ENCODE results near the gene LAPTM5. TPM values are rescaled to one million over a fixed set of nuclear protein-coding genes. Genes with fewer than 3 reads are reported as not detected.

Gene LAPTM5
- total RNA-seq, 1 donor from 2014 or later: 424 TPM

DNA sequence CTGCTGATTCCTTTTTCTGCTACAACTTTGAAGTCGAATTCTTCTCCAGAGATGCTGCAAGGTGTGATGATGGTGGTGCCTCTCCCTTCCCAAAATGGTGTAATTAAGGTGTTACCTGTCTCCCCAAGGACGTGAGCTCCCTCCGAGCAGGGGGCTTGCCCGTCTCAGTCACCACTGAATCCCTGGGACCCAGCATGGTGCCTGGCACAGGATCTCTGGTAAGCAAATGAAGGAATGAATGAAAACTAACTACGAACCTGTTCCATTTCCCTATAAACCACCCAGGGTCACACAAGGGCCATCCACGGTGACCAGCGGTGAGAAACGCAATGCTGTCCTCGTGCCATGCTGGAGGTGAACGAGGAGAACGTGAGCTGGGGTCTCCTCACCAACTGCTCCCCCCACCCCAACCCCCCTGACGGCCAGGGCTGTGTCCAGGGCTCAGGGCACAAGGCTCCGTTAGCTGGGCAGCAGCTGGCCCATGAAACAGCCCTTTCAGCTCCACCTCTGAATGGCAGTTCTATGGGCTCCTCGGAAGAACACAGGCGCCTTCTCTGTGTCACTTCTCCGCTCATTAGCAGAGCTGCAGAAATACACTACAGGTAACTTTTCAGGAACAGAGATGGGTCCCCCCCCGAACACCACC lies 32.0 kb downstream of the LAPTM5 start:
- no peaks in the 10 kb centered on the region for H3K9me3 ChIP-seq
- no peaks in the 10 kb centered on the region for H3K36me3 ChIP-seq
- TF ChIP-seq, protein P1, sequence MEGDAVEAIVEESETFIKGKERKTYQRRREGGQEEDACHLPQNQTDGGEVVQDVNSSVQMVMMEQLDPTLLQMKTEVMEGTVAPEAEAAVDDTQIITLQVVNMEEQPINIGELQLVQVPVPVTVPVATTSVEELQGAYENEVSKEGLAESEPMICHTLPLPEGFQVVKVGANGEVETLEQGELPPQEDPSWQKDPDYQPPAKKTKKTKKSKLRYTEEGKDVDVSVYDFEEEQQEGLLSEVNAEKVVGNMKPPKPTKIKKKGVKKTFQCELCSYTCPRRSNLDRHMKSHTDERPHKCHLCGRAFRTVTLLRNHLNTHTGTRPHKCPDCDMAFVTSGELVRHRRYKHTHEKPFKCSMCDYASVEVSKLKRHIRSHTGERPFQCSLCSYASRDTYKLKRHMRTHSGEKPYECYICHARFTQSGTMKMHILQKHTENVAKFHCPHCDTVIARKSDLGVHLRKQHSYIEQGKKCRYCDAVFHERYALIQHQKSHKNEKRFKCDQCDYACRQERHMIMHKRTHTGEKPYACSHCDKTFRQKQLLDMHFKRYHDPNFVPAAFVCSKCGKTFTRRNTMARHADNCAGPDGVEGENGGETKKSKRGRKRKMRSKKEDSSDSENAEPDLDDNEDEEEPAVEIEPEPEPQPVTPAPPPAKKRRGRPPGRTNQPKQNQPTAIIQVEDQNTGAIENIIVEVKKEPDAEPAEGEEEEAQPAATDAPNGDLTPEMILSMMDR (IDR thresholded peaks at IDR 0.05): no peak
- no peak overlapping the region for H3K4me3 ChIP-seq
- no peaks in the 10 kb centered on the region for H3K27me3 ChIP-seq
- DNase-seq (peak; percentile 41), ATAC-seq (no peak)
- H3K27ac ChIP-seq: no peak overlapping the region
- intact Hi-C loops (cut with DNase I): no loop called here
- no peaks in the 10 kb centered on the region for H3K4me1 ChIP-seq

GRCh38 chr1:30724655-30725421 lies 32.7 kb downstream of the LAPTM5 start:
- TF ChIP-seq, protein P1 (IDR thresholded peaks at IDR 0.05): no peak
- ATAC-seq: no peak
- H3K4me3 ChIP-seq: no peak overlapping the region
- intact Hi-C loops (cut with DNase I): loop anchor here (5.0 kb wide), 1 partner anchor 52 kb away; no protein-coding TSS in a partner anchor
- H3K27ac ChIP-seq: no peak overlapping the region
- no peaks in the 10 kb centered on the region for H3K27me3 ChIP-seq
- no peak for DNase-seq
- H3K36me3 ChIP-seq: no peaks in the 10 kb centered on the region
- no peaks in the 10 kb centered on the region for H3K4me1 ChIP-seq
- H3K9me3 ChIP-seq: no peaks in the 10 kb centered on the region

- H3K27me3 ChIP-seq: no peaks in the 10 kb centered on the region
- H3K27ac ChIP-seq: no peak overlapping the region
- intact Hi-C loops (cut with DNase I): loop anchor here (5.0 kb wide), 1 partner anchor 53 kb away; no protein-coding TSS in a partner anchor
- ATAC-seq (no peak), DNase-seq (no peak)
- no peaks in the 10 kb centered on the region for H3K9me3 ChIP-seq
- H3K4me3 ChIP-seq: no peak overlapping the region
- H3K36me3 ChIP-seq: no peaks in the 10 kb centered on the region
- TF ChIP-seq, protein P1 (IDR thresholded peaks at IDR 0.05): no peak
- H3K4me1 ChIP-seq: peaks cover 6% of the 10 kb centered on the region
Observed at GRCh38 chr1:30724175-30724574, 33.4 kb downstream of the LAPTM5 start.

- intact Hi-C loops (cut with DNase I): loop anchor here (5.0 kb wide), 1 partner anchor 54 kb away; no protein-coding TSS in a partner anchor
- ATAC-seq (no peak), DNase-seq (no peak)
- Histone ChIP-seq H3K4me3 (no peak within 1 kb of the TSS), H3K27me3 (no peaks in the 10 kb centered on the region), H3K9me3 (no peaks in the 10 kb centered on the region), H3K4me1 (peaks cover 8% of the 10 kb centered on the region), H3K36me3 (no peaks in the 10 kb centered on the region), H3K27ac (no peak within 1 kb of the TSS)
- TF ChIP-seq, protein P1 (IDR thresholded peaks at IDR 0.05): no peak
Observed at GRCh38 chr1:30723331-30723755, 34.2 kb downstream of the LAPTM5 start, which contains the start of gene MATN1. Gene MATN1 (minus strand): TSS chr1:30723585. CDS start chr1:30723551, 34 bp downstream.

DNA sequence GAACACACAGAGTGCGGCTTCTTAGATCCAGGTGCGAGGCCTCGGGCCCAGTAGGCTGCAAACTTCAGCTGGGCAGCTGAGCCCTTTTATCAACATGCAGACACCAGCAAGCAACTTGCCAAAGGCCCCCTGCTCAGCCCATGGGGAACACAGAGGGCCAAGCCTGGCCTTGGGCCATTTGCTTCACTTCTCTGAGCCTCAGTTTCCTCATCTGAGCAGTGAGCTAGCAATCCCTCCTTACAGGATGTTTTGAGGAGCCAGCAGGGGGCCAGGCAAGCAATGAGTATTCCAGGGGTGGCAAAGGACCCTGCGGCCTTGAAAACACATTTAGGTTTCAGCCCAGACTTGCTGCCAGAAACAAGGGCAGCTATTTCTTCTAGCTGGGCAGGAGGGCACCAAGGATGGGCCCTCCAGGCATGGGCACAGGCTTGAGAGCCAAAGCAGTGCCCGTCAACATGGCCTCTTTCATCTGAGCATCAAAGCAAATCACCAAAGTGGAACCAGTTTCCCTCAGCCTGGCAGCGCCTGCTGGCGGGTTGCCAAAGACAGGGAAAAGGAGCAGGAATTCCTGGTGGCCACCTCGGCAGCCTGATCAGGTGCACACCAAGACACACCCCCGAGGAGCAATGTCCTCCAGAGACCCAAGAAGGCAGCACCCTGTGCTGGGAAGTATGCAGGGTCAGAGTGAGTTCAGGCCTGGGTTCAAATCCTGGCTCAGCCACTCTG lies 35.6 kb downstream of the LAPTM5 start:
- DNase-seq (no peak), ATAC-seq (no peak)
- no peaks in the 10 kb centered on the region for H3K36me3 ChIP-seq
- H3K4me1 ChIP-seq: peaks cover 8% of the 10 kb centered on the region
- no peaks in the 10 kb centered on the region for H3K27me3 ChIP-seq
- H3K4me3 ChIP-seq: no peak overlapping the region
- TF ChIP-seq, protein P1 (IDR thresholded peaks at IDR 0.05): no peak
- intact Hi-C loops (cut with DNase I): loop anchor here (5.0 kb wide), 1 partner anchor 55 kb away; no protein-coding TSS in a partner anchor
- H3K27ac ChIP-seq: no peak overlapping the region
- no peaks in the 10 kb centered on the region for H3K9me3 ChIP-seq
